IMR-90 (cell line): Measurements from ENCODE around the gene SHROOM4. TPM values are rescaled to one million over a fixed set of nuclear protein-coding genes. Genes with fewer than 3 reads are reported as not detected.

Experiments used
- ATAC-seq: fragments of 200-7000 bp; cut with Tn5 transposase; 2 replicates; pipeline ENCODE4 v1.9.1; 2020; ENCODE audit warnings: low read depth, mild to moderate bottlenecking, moderate library complexity
- BruUV-seq: library from RNA; stranded (reverse); fragments of 400-500 nt; replicated peaks from 2 replicates; lab custom pipeline; 2021; lab: Mats Ljungman, UMichigan
- CTCF ChIA-PET: fragments of 300-600 bp; formaldehyde crosslinking; extraction: SDS; loops from one replicate; lab custom pipeline; 2021; ENCODE audit warnings: antibody characterized with exemption; lab: Yijun Ruan, JAX
- POLR2A ChIA-PET: fragments of 300-600 bp; sonication (Branson Sonifier 250); formaldehyde crosslinking; loops from one replicate; lab custom pipeline; 2022; ENCODE audit warnings: antibody characterized with exemption; ENCODE audit not compliant: unreplicated experiment; lab: Charles Lee
- DNase-seq: peaks from one replicate; pipeline ENCODE4 v3.0.0; 2013
- H2AFZ ChIP-seq: replicated peaks from 2 replicates; pipeline ENCODE3; 2013; ENCODE audit warnings: low read length, mild to moderate bottlenecking; ENCODE audit not compliant: poor library complexity
- H2AK5ac ChIP-seq: 2 replicates; pipeline ENCODE4 v1.6.1; 2013; ENCODE audit warnings: low read depth, low read length, inconsistent platforms
- H2AK9ac ChIP-seq: replicated peaks from 2 replicates; pipeline ENCODE3; 2013; ENCODE audit warnings: mild to moderate bottlenecking, low read depth, low read length, moderate library complexity; ENCODE audit not compliant: poor library complexity
- H2BK120ac ChIP-seq: 2 replicates; pipeline ENCODE4 v1.6.1; 2013; ENCODE audit warnings: low read depth, low read length, inconsistent platforms
- H2BK15ac ChIP-seq: 3 replicates; pipeline ENCODE4 v1.6.1; 2013; ENCODE audit warnings: low read depth, low read length, inconsistent platforms
- H2BK20ac ChIP-seq: 2 replicates; pipeline ENCODE4 v1.6.1; 2013; ENCODE audit warnings: low read depth, mild to moderate bottlenecking, inconsistent platforms, low read length, moderate library complexity
- H2BK5ac ChIP-seq: 2 replicates; pipeline ENCODE4 v1.6.1; 2013; ENCODE audit warnings: mild to moderate bottlenecking, low read depth, low read length, inconsistent platforms; ENCODE audit not compliant: poor library complexity, severe bottlenecking
- H3K14ac ChIP-seq: replicated peaks from 2 replicates; pipeline ENCODE4 v1.6.1; 2013; ENCODE audit warnings: low read depth, low read length, inconsistent platforms
- H3K18ac ChIP-seq: 2 replicates; pipeline ENCODE4 v1.6.1; 2013; ENCODE audit warnings: low read depth, low read length, control low read depth
- H3K23ac ChIP-seq: 2 replicates; pipeline ENCODE4 v1.6.1; 2013; ENCODE audit warnings: low read depth, low read length, inconsistent platforms
- H3K27ac ChIP-seq: 2 replicates; pipeline ENCODE4 v1.5.1; 2013; ENCODE audit warnings: mild to moderate bottlenecking, control low read depth, low read length; ENCODE audit not compliant: insufficient read depth
- H3K27me3 ChIP-seq: 2 replicates; pipeline ENCODE4 v1.6.1; 2013; ENCODE audit warnings: low read length; ENCODE audit not compliant: control insufficient read depth, insufficient read depth
- H3K36me3 ChIP-seq: 2 replicates; pipeline ENCODE4 v1.6.1; 2013; ENCODE audit warnings: low read length, mixed read lengths; ENCODE audit not compliant: control insufficient read depth, insufficient read depth
- H3K4ac ChIP-seq: 2 replicates; pipeline ENCODE4 v1.6.1; 2013; ENCODE audit warnings: low read depth, low read length, inconsistent platforms
- H3K4me1 ChIP-seq: 2 replicates; pipeline ENCODE4 v1.6.1; 2013; ENCODE audit warnings: low read length, mixed read lengths; ENCODE audit not compliant: control insufficient read depth, insufficient read depth
- H3K4me2 ChIP-seq: 2 replicates; pipeline ENCODE4 v1.6.1; 2013; ENCODE audit warnings: low read depth, mild to moderate bottlenecking, control low read depth, low read length, moderate library complexity
- H3K4me3 ChIP-seq: 2 replicates; pipeline ENCODE4 v1.5.1; 2013; ENCODE audit warnings: low read depth, mild to moderate bottlenecking, control low read depth, low read length, moderate library complexity; ENCODE audit not compliant: insufficient read depth
- H3K56ac ChIP-seq: 2 replicates; pipeline ENCODE4 v1.6.1; 2013; ENCODE audit warnings: low read length, inconsistent platforms; ENCODE audit not compliant: insufficient read depth; ENCODE audit errors: extremely low read depth
- H3K79me1 ChIP-seq, 2 experiments: 2 replicates each; pipeline ENCODE4 v1.6.1; 2013; ENCODE audit warnings: low read length in 2 of 2, inconsistent platforms in 1 of 2, low read depth in 1 of 2
- H3K9ac ChIP-seq: 2 replicates; pipeline ENCODE4 v1.6.1; 2013; ENCODE audit warnings: low read depth, low read length, control low read depth
- H3K9me1 ChIP-seq: 2 replicates; pipeline ENCODE4 v1.6.1; 2013; ENCODE audit warnings: low read length, inconsistent platforms; ENCODE audit not compliant: insufficient read depth
- H3K9me3 ChIP-seq: 2 replicates; pipeline ENCODE4 v1.6.1; 2013; ENCODE audit warnings: low read length; ENCODE audit not compliant: control insufficient read depth, insufficient read depth
- H4K20me1 ChIP-seq: 2 replicates; pipeline ENCODE4 v1.6.1; 2013; ENCODE audit warnings: low read length, inconsistent platforms; ENCODE audit not compliant: insufficient read depth
- H4K5ac ChIP-seq: 2 replicates; pipeline ENCODE4 v1.6.1; 2013; ENCODE audit warnings: mild to moderate bottlenecking, low read depth, low read length, control low read depth
- H4K8ac ChIP-seq, 2 experiments: 2 replicates each; pipeline ENCODE4 v1.6.1; 2013; ENCODE audit warnings: low read depth in 2 of 2, low read length in 2 of 2, control low read depth in 1 of 2, inconsistent platforms in 1 of 2
- H4K91ac ChIP-seq: 2 replicates; pipeline ENCODE4 v1.6.1; 2013; ENCODE audit warnings: low read depth, low read length, inconsistent platforms; ENCODE audit not compliant: insufficient read depth
- CHD1 ChIP-seq: IDR thresholded peaks from 2 replicates; pipeline ENCODE4 v1.6.1; 2012; ENCODE audit warnings: low read depth, low read length, improper control_type of control experiment
- RCOR1 ChIP-seq: IDR thresholded peaks from 2 replicates; pipeline ENCODE4 v1.6.1; 2012; ENCODE audit warnings: mild to moderate bottlenecking, low read length, improper control_type of control experiment; ENCODE audit not compliant: insufficient replicate concordance
- RFX5 ChIP-seq: IDR thresholded peaks from 2 replicates; pipeline ENCODE4 v1.8.0; 2012; ENCODE audit warnings: low read depth, mild to moderate bottlenecking, low read length, moderate library complexity
- WGBS, 2 experiments: methylation state at CpG; one replicate each; pipeline versions ENCODE4 v1.1.5 to v1.1.7; 2013; ENCODE audit warnings: missing lambda C conversion rate in 2 of 2; ENCODE audit not compliant: insufficient read length in 1 of 2; ENCODE audit errors: extremely low coverage in 2 of 2; 5-methylcytosine and 5-hydroxymethylcytosine counted together
- dilution Hi-C: fragments of 300-500 bp; cut with HindIII; formaldehyde crosslinking; loops from one replicate; pipeline ENCODE4 v1.14.3; 2018; ENCODE audit warnings: low sequenced_read_pairs; ENCODE audit not compliant: unreplicated experiment
- in situ Hi-C: fragments of 300-500 bp; cut with MboI; formaldehyde crosslinking; loops from 3 replicates; pipeline ENCODE4 v1.14.3; 2019; ENCODE audit warnings: low sequenced_read_pairs, inconsistent platforms, mixed read lengths
- intact Hi-C: fragments of 100-400 bp; cut with micrococcal nuclease; formaldehyde crosslinking; loops from 2 replicates; pipeline ENCODE4 v1.10.0; 2022
- polyA plus RNA-seq, 3 experiments: library from polyadenylated mRNA; depleted of rRNA; stranded (reverse); fragments of >200 nt; gene quantifications; 2 replicates each; pipeline ENCODE4 v1.2.3, GENCODE V29; 2012; ENCODE audit warnings: low replicate concordance in 1 of 3
- total RNA-seq: library from RNA; depleted of rRNA; stranded (reverse); fragments of >200 nt; gene quantifications from 2 replicates; pipeline ENCODE4 v1.2.3, GENCODE V29; 2012
- TF ChIP-seq, protein P1 (sequence below): conservative IDR thresholded peaks from 2 replicates; pipeline ENCODE4 v1.5.1; 2012; ENCODE audit warnings: mild to moderate bottlenecking, low read depth, low read length, improper control_type of control experiment

Gene SHROOM4
- total and polyA plus RNA-seq, 2 of the 4 experiments (the other 2 are of a cell fraction), result 1.0 to 2.2 TPM

DNA sequence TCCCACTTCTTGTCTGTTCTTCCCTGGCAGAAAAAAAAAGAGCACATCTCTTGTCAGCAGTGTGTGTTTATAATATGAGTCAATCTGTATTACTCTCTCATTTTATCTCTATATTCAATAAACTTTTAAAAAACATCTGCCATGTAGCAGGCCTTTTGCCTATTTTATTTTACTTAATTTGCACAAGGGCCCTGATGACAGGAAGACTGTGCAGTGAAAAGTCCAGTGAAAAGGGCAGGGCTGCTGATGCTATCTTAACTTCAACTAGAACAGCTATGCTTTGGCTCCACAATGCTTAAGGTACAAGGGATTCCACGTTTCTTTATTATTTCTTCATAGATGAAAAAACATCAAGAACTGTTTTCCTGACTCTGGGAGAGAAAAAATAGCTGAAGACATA lies 246.4 kb downstream of the SHROOM4 start:
- Histone ChIP-seq H3K9me1 (no peaks in the 10 kb centered on the region), H4K20me1 (no peaks in the 10 kb centered on the region), H2AK5ac (no peak overlapping the region), H3K4ac (no peak overlapping the region), H3K4me2 (no peak overlapping the region), H2BK120ac (no peak overlapping the region), H3K18ac (no peak overlapping the region), H3K56ac (no peak overlapping the region), H3K27me3 (peaks cover 9% of the 10 kb centered on the region), H3K9ac (no peak overlapping the region), H3K14ac (no peak overlapping the region), H2BK5ac (no peak overlapping the region), H3K27ac (no peak overlapping the region), H2AK9ac (no peak overlapping the region), H2BK20ac (no peak overlapping the region), H3K4me1 (no peaks in the 10 kb centered on the region), H4K91ac (no peak overlapping the region), H3K79me1 (no peaks in the 10 kb centered on the region), H4K5ac (no peak overlapping the region), H4K8ac (no peak overlapping the region), H3K9me3 (no peaks in the 10 kb centered on the region), H2BK15ac (no peak overlapping the region), H3K4me3 (no peak overlapping the region), H2AFZ (no peak overlapping the region), H3K36me3 (no peaks in the 10 kb centered on the region), H3K23ac (no peak overlapping the region)
- TF ChIP-seq RCOR1 (no peak), CHD1 (no peak), RFX5 (no peak)
- TF ChIP-seq, protein P1, sequence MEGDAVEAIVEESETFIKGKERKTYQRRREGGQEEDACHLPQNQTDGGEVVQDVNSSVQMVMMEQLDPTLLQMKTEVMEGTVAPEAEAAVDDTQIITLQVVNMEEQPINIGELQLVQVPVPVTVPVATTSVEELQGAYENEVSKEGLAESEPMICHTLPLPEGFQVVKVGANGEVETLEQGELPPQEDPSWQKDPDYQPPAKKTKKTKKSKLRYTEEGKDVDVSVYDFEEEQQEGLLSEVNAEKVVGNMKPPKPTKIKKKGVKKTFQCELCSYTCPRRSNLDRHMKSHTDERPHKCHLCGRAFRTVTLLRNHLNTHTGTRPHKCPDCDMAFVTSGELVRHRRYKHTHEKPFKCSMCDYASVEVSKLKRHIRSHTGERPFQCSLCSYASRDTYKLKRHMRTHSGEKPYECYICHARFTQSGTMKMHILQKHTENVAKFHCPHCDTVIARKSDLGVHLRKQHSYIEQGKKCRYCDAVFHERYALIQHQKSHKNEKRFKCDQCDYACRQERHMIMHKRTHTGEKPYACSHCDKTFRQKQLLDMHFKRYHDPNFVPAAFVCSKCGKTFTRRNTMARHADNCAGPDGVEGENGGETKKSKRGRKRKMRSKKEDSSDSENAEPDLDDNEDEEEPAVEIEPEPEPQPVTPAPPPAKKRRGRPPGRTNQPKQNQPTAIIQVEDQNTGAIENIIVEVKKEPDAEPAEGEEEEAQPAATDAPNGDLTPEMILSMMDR, result no peak
- WGBS, 2 experiments, result no CpG with 5 or more reads among the region's 1 CpG
- DNase-seq (no peak), ATAC-seq (no peak)
- ChIA-PET POLR2A (no interaction called here), CTCF (no interaction called here)
- in situ Hi-C loops, result no loop called here
- BruUV-seq, result no TSS peak
- dilution Hi-C loops, result no loop called here
- intact Hi-C loops, result no loop called here
